H7 (cell line): ENCODE results near the gene CHCHD3. TPM values are rescaled to one million over a fixed set of nuclear protein-coding genes. Genes with fewer than 3 reads are reported as not detected.

Experiments
- DNase-seq: peaks from one replicate; pipeline ENCODE4 v3.0.0; 2012
- H3K27me3 ChIP-seq: 2 replicates; pipeline ENCODE4 v1.6.0; 2011; ENCODE audit warnings: mild to moderate bottlenecking, low read length; ENCODE audit not compliant: control insufficient read depth, insufficient read depth
- H3K36me3 ChIP-seq: replicated peaks from 2 replicates; pipeline ENCODE4 v1.5.1; 2011; ENCODE audit warnings: low read length; ENCODE audit not compliant: control insufficient read depth, insufficient read depth
- H3K4me3 ChIP-seq: 2 replicates; pipeline ENCODE4 v1.5.1; 2011; ENCODE audit warnings: low read depth, mild to moderate bottlenecking, control low read depth, low read length, moderate library complexity; ENCODE audit not compliant: insufficient read depth
- total RNA-seq: library from RNA; depleted of rRNA; stranded (reverse); fragments of >200 nt; shearing (Covaris generic); gene quantifications from 2 replicates; pipeline ENCODE4 v1.2.3, GENCODE V29; 2014

CHCHD3 gene
- total RNA-seq, 1 experiment from 2014 or later: 121 TPM

DNA sequence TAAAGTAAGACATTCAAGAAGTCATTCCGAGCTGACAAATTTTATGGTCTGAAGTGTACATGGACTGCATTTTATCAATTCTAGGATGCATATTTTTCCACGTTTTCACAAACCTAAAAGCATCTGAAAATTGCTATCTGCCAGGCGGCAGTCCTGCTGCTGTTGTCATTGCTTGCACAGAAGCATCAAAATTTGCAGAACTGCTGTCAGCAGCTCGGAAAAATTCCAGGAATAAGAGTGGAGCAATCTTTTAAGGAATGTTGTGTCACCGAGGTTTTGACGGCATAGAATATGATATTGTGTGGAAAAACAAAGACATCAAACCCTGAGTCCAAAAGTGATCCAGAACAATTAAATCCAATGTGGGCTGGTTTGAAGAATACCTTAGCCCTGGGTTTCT is 61.4 kb downstream of the CHCHD3 start:
- DNase-seq: no peak
- Histone ChIP-seq H3K4me3 (no peak overlapping the region), H3K27me3 (no peaks in the 10 kb centered on the region), H3K36me3 (no peaks in the 10 kb centered on the region)

DNA sequence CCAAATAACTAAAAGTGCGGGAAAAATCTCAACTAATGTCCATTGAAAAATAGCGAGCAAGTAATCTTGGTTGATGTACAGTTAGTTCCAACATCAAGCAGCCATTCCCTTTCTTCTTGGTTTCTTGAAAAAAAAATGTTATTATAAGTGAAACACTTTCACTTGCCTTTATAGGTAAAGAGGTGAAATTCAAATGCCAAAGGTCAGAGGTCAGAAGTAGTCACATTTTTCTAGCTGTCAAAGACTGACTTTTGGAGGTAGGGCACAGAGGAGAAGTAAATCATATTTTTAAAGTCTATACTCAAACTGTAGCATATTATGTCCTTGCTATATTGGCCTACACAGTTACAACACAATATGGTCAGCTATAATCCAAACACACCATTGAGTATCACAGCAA is 62.3 kb downstream of the CHCHD3 start:
- no peak for DNase-seq
- no peaks in the 10 kb centered on the region for H3K27me3 ChIP-seq
- no peak overlapping the region for H3K4me3 ChIP-seq
- no peaks in the 10 kb centered on the region for H3K36me3 ChIP-seq

DNA sequence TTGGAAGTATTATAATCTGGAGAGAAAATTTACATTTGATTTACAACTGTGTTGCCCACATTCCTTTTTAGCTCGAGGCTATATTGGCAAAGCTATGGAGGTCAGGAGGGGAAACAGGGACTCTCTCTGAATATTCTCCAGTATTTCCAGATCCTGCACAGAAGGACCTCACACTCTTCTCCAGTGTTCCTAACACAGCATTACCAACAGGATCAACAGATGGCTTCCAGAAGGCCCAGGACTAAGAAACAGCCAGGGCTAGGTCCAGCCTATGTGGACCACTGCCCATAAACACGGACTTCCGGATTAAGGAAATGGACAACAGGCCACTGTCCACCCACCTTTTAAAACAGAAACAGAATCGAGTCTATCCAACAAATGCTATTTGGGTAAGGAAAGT is 65.3 kb downstream of the CHCHD3 start:
- DNase-seq: no peak
- no peaks in the 10 kb centered on the region for H3K27me3 ChIP-seq
- H3K36me3 ChIP-seq: no peaks in the 10 kb centered on the region
- no peak overlapping the region for H3K4me3 ChIP-seq

DNA sequence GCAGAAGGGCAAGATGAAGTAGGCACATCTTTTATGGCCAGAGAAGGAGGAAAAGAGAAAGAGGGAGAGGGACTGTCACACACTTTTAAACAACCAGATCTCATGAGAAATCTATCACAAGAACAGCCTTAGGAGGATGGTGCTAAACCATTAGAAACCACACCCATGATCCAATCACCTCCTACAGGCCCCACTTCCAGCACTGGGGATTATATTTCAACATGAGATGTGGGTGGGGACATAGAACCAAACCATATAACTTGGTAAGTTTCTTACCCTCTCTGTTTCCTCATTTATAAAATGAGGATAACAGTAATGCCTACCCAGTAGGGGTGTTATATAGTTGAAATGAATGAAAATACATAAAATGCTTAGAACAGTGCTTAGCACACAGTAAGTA is 66.0 kb downstream of the CHCHD3 start:
- H3K27me3 ChIP-seq: no peaks in the 10 kb centered on the region
- H3K4me3 ChIP-seq: no peak overlapping the region
- DNase-seq: no peak
- no peaks in the 10 kb centered on the region for H3K36me3 ChIP-seq

DNA sequence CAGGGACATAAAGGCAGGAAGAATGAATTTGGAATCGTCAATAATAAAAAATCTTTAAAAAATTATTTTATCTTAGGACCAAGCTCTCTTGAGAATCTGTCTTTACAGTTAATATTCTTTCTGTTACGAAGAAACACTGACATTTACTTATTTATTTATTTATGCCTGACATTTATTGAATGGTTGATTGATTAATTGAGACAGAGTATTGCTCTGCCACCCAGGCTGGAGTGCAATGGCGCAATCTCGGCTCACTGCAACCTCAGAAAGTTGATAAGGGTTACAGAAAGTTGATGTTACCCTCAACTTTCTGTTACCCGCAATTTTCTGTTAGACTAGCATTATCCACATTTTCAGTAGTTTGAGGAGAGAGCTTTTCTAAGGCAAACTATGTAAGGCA is 70.1 kb downstream of the CHCHD3 start:
- no peaks in the 10 kb centered on the region for H3K27me3 ChIP-seq
- H3K36me3 ChIP-seq: no peaks in the 10 kb centered on the region
- no peak overlapping the region for H3K4me3 ChIP-seq
- DNase-seq: no peak

DNA sequence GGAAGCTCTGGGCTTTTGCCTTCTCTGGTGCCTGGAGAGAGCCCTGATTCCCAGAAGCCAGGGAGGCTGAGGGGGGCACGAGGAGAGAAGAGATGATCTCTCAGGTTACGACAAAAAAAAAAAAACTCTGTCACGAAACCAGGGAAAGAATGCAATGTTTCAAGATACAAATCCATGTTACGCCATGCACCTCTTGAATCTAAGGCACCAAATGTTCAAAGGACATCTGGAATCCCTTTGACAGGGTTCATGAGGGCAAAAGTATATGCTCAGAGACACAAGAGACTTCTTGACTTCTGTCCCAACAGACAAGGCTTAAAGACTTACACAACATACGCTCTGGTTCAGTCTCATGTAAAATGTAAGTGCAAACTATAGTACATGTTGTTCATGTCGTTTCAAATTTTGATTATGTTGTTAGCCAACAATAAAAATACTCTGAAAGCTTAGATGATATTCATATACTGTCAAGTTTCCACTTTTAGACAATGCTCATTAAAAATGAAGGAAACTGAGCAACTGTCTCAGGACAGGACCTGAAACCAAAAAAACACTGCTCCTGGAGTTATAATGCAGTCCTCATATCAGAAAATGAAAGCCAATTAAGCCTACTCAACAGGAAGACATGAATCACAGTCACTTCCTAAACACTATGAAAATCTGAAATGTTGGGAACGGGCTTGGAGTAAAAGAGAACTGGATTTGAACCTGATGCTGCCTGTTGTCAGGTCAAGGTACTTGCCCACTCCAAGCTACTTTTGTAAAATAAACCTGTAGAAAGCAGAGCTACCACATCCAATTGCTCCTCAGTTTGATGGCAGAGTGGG is 72.3 kb downstream of the CHCHD3 start:
- no peaks in the 10 kb centered on the region for H3K36me3 ChIP-seq
- H3K27me3 ChIP-seq: no peaks in the 10 kb centered on the region
- no peak for DNase-seq
- no peak overlapping the region for H3K4me3 ChIP-seq

DNA sequence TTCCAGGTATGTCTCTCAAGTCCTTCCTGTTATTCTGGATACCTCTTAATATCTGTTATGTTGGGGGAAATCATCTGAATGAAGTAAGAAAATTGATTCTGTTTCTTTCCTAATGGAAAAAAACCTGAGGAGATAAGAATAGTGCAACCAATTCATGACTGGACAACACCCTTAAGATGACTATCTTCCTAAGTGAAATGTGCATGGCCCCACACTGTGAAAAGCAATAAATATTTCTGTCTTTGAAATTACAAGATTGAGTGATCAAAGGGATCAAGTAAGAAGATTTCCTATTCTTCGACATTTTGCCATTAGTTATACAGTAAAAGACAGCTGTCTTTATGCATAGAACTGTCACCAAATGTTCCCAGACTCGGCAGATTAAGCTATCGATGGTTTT is 73.9 kb downstream of the CHCHD3 start:
- Histone ChIP-seq H3K4me3 (no peak overlapping the region), H3K27me3 (no peaks in the 10 kb centered on the region), H3K36me3 (no peaks in the 10 kb centered on the region)
- DNase-seq: no peak

DNA sequence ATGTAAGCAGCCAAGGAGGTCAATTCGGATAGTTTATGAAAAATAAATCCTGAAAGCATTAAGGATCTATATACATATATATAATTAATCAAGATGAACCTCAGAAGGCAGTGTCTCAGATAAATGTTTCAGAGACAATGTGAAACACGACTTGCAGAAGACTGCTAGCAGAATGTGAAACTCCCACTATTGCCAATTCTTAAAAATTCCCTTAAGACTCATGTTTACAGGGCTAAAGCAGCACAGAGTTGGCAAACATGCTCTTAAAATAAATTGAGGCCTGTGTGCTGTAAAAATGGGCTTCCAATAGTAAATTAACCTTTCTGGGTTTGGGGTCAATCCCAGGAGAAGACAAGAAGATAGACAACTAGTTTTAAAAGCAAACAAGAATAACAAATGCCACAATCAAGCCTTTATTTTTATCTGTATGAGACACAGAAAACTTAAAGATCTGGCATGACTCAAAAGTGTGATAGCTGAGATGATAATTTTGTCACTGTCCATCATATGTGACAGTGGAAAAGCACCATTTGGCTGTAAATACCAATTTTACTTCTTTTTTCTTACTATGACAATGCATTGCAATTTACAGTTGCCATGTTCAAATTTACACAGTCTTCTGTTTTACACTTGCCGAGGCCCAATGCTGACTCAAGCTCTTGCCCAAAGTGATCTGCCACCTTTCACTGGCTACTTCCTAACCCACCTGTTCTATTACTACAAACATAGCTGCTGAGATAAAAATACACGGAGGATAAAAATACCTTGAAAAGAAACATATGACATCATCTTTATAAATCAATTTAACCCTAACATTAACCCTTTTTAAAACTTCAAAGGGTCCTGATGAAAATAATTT is 78.6 kb downstream of the CHCHD3 start:
- no peak for DNase-seq
- no peaks in the 10 kb centered on the region for H3K27me3 ChIP-seq
- no peaks in the 10 kb centered on the region for H3K36me3 ChIP-seq
- H3K4me3 ChIP-seq: no peak overlapping the region

DNA sequence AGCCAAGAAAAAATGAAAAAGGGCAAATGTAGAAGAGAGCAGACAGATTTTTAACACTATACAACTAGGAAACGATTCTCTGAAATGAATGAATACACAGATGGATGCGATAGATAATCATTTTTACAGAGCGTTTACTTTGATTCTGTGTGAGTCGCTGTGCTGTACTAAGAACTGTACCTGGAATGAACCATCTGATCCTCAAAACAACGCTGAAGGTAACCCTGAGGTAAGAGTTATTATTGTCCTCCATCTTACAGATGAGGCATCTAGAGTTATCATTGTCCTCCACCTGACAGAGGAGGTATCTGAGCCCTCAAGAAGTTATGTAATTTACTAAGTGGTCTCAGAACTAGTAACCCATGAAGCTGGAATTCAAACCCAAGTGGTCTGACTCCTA is 80.2 kb downstream of the CHCHD3 start:
- Histone ChIP-seq H3K27me3 (no peaks in the 10 kb centered on the region), H3K36me3 (no peaks in the 10 kb centered on the region), H3K4me3 (no peak overlapping the region)
- DNase-seq: no peak

DNA sequence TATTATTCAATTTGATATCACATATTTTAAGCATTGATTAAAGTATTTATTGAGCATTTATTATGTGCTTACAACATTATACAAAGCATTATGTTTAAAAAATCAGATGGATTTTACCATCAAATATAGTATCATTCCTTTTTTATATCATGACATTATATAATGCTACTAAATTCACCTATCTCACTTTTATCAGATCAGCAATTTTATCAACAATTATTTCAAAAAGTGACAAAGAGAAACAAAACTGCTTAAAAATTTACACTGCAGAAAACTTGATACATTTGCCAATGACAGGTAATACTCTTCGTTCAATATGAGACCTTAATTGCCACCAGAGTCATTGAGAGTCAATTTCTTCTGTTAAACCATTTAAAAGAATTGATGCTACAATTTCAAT is 82.0 kb downstream of the CHCHD3 start:
- Histone ChIP-seq H3K4me3 (no peak overlapping the region), H3K27me3 (no peaks in the 10 kb centered on the region), H3K36me3 (no peaks in the 10 kb centered on the region)
- no peak for DNase-seq

DNA sequence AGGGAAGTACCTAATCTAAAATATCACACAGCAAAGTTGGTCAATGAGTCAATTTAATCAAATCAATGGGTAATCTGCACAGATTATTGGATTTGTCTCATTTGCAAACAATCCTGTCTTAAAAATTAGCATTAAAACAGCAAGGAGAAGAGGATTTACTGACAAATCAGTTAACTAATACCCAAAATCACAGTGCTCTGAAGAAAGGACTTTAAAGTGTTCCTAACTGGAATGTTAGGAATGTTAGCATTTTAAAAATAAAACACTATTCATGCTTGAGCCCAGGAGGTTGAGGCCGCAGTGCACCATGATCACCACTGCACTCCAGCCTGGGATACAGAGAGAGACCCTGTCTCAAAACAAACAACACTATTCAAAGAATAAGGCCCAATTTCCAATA is 83.1 kb downstream of the CHCHD3 start:
- H3K36me3 ChIP-seq: no peaks in the 10 kb centered on the region
- no peaks in the 10 kb centered on the region for H3K27me3 ChIP-seq
- no peak overlapping the region for H3K4me3 ChIP-seq
- DNase-seq: no peak

DNA sequence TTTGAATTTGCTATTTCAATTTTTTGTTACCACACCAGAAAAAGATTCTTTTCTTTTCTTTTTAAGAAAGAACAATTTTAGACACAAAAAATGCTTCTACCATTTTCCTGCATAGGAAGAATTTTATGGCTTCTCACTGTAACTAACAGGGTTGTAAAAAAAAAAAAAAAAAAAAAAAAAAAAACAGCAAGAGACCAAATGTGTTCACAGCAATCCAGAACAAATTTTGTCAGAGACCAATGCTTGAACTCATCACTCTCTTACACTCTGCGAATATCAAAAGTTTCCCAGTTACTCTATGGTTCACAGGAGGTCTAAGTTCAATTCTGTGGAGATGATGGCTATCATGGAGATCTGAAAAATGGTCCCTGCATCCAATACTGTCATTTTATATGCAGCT is 84.4 kb downstream of the CHCHD3 start:
- H3K27me3 ChIP-seq: no peaks in the 10 kb centered on the region
- DNase-seq: no peak
- no peaks in the 10 kb centered on the region for H3K36me3 ChIP-seq
- no peak overlapping the region for H3K4me3 ChIP-seq

DNA sequence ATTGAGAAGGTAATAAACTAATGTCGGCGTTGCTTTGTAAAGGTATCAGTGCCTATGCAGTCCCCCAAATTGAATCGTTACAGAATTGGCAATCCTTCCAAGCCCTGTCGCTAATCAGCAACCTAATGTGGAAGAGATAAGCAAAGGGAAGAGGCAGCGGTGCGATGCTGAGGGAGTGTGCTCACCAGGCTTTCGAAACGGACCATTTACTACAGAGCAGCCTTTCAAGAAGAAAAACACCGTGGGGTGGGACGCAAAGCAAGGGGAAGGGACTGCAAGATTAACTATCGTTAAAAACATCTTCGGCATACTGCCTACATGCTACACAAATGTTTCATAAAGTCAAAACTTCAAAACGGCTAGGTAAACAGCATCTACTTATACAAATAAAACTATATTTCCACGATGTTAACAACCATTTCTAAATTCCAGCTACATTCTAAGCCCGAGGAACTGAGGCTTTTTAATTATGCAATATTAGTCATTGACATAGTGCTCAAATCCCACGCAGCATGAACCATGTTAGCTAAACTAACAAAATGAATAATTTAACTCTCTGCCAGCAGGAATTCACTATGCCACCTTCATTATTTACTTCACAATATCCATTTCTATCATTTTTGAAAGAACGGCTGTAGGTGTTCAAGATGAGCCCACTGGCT is 85.2 kb downstream of the CHCHD3 start:
- Histone ChIP-seq H3K4me3 (no peak overlapping the region), H3K36me3 (no peaks in the 10 kb centered on the region), H3K27me3 (no peaks in the 10 kb centered on the region)
- no peak for DNase-seq

DNA sequence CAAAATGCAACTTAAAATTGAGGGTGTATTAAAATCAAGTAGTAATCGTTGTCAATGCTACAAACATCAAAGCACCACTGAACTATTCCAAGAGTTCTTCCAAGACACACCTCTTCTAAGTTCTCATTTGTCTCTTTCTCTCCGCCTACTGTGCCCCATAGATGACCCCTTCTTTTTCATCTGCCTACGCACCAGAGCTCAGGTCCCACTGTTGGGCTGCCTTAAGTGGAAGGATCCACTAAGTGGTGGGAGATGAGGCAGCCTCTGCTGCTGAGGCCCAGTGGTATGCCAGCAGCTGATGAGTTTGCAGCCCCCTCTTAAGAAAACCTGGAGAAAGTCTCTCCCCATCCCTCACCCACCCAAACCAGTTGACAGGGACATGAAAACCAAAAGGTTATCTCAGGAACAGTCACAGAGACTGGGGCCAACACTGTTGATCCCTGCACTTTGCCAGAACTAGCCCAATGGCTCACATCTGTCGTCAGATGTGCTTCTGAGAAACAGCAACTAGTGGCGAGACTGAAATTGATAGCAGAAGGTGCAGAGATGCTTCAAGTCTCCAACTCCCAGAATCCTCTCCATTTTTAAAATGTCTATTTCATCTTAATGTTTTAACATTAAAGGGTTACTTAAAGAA is 88.4 kb downstream of the CHCHD3 start:
- no peak for DNase-seq
- no peaks in the 10 kb centered on the region for H3K27me3 ChIP-seq
- no peaks in the 10 kb centered on the region for H3K36me3 ChIP-seq
- no peak overlapping the region for H3K4me3 ChIP-seq
